Stimulated activated CD8-positive, alpha-beta memory T cell treated with anti-CD3 and anti-CD28 coated beads, Interleukin-2, amount 100 ng/mL, for 1 hour (primary cell): ENCODE data around the gene LRPPRC.
"Not testable (repeated sequence)": the region's sequence is repeated elsewhere in the genome, so short reads cannot be mapped to it uniquely, and the experiment has no call there.

Source experiments
- DNase-seq, 2 donors: peaks; one replicate each; pipeline ENCODE4 v3.0.0-alpha.2; 2020; ENCODE audit warnings: low read depth in 2 of 2

LRPPRC gene

GRCh38 chr2:43911136-43911790 is 84.5 kb downstream of the LRPPRC start:
- DNase-seq = not testable (repeated sequence)

DNA sequence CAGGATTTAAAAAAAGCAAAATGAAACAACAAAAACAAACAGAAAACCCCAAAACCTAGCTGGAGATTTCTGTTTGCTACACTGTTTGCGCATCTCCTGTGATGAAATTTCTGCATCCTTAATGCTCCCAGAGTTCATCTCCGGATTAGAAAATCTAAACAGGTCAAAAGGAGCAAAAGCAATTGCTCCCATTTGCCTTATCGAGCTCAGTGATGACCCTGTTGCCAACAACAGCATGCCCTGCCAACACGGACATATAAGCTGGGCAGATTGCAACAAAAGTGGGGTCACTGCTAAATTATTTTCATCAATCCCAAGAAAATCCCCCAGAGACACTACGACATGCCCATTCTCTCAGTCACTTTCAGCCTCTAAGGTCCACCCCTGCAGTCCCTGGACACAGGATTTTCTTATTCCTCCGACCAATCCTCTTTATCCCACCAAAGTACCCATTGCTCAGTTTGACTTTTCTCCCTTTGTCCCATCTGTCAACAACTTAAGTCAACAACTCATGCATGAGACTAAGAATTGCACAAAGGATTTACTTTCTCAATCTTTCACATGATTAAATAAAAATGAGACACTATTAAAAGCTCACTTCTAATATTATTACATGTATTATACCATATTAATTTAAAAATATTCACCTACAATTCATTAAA is 89.2 kb downstream of the LRPPRC start:
- no peak for DNase-seq

GRCh38 chr2:43905871-43906270 is 89.9 kb downstream of the LRPPRC start:
- DNase-seq = no peak

DNA sequence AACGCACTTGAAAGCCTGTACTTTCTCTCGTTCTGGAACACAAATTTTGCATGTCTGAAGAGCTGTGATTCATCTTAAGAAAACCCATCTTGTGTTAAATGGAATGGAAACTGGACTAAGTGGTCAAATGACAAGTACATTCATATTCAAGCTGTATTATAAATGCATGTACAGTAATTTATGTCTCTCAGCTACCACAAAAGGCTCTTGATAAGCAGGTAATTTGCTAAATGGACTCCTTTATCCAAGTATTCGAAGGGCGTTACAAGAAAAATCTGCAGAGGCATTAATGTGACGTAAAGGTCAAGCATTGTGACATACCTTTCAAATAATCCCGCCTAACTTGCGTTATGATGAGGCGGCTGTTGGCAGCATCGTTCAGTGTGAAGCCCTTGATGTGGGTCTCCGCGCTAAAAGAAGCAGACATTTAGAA is 90.4 kb downstream of the LRPPRC start:
- DNase-seq = no peak

DNA sequence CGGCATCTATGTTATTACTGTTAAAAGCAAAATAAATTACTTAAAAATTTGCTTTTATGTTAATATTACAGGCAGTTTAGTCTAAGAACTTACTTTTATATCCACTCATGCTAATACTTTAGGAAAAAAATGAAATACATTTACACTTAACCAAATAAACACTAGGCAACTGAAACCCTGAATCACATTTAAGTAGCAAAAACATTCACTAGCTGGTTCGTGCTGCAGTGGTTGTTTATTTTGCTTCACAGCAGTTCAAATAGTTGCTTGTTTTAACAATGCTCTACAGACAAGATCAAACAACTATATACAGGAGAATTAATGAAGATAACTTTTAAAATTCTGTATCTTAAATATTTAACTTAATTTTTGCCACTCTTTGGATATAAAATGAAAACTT is 96.2 kb downstream of the LRPPRC start:
- no peak for DNase-seq

GRCh38 chr2:43898838-43899346 is 96.9 kb downstream of the LRPPRC start:
- no peak for DNase-seq

- DNase-seq = no peak
Measured at GRCh38 chr2:43898134-43898837, 97.5 kb downstream of the LRPPRC start.

DNA sequence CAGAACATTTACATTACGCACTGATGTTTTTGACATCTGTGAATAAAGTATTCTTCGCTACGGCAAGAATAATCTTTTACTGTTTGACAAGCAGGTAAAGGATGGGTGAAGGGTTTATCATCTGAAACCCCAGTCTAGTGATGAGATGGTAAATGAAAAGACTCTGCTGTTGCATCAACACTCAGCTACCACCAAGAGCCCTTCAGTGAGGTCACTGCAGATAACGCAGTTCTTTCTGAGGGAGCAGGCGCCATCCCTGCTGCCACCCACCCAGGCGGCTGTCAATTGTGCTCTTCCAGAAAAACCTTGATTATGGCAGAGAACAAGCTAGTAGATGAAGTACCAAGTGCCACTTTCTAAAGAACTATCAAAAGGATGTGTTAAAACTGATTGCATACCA is 98.3 kb downstream of the LRPPRC start:
- no peak for DNase-seq

GRCh38 chr2:43896906-43897305 is 98.9 kb downstream of the LRPPRC start:
- no peak for DNase-seq

DNA sequence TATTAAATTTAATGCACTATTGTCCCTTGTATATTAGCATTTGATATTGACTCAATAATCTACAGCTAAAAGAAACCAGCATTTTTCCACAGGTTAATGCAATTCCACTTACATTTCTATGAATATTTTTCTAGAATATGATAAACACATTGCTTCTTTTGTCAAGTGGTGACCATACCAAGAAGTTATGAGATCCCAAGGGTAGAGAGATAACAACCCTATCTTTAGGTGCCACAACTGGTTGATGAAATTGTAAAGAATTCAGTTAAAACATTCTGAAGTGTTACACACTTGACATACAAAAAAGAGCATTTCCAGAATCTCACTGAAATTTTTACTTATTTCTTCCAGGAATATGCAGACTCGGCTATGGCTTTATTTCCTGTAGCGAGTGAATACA is 101.0 kb downstream of the LRPPRC start:
- no peak for DNase-seq

DNA sequence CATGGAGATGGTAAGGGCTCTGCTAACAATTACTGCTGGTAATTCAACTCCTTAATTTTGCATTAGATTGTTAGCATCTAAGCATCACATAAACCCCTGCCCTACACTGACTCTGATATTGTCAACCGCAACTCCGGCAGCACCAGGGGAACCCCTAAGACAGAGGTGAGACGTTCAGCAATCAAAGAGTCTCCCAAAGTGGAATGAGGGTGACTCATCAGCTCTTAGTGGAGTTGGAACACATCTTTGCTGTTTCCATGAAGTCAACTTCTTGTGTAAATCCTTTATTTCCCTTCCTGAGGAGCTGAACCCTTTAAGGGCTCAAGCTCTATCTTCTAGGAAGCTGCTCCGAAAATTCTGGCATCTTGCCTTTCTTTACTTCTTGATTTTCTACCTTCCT is 104.9 kb downstream of the LRPPRC start:
- no peak for DNase-seq

DNA sequence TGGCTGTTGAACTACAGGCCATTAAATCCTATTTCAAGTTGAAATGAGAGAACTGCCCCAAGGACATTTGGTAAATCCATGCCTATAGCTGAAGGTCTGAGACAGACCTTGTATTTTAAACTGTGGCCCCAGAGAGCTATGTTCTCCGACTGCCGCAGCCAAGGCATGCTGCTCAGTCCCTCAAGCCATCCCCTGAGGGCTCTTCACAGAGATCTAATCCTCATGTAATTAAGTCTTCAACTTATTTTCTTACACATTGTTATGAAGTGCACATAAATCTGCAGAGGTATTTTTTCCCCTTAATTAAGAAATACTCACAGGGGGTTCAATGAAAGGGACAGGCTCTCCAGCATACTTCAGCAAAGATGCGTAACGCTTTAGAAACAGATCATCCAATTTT is 106.4 kb downstream of the LRPPRC start:
- no peak for DNase-seq

DNA sequence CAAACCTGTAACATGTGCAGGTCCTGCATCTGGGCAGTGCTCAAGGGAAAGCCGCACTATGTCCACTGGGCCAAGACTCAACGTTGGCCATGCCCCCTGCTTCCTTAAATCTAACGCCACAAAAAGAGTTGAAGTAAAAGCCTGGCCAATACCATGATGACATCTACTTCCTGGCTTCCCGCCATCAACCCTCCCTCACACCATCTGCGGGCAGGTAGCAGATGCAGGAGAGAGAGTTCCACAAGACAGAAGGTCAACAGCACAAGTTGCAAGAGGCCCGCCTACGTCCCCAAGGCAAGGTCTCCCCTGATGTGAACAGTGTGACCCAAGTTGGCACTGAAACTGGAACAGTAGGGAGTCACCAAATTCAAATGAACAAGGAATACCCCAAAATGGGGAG is 108.6 kb downstream of the LRPPRC start:
- no peak for DNase-seq

- DNase-seq = no peak
Measured at GRCh38 chr2:43885132-43885632, 110.6 kb downstream of the LRPPRC start.

GRCh38 chr2:43884689-43885088 is 111.1 kb downstream of the LRPPRC start:
- DNase-seq = no peak

DNA sequence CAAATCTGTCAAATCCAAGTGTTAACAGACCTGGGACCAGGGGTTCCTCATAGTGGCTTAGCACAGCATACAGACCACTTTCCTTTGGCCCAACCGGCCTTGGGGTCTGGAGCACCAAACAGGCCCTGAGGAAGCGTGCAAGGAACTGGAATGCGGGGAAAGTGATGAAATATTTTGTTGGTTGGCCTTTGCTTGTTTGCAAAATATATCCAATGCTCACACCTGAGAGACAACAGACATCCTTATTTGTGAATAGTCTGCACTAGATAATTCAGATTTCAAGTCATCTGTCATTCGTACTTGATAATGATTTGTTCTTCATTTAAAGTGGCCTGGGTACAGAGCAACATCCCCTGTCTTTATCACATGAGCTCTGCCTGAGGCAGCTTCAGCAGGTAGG is 113.5 kb downstream of the LRPPRC start:
- DNase-seq = no peak

DNA sequence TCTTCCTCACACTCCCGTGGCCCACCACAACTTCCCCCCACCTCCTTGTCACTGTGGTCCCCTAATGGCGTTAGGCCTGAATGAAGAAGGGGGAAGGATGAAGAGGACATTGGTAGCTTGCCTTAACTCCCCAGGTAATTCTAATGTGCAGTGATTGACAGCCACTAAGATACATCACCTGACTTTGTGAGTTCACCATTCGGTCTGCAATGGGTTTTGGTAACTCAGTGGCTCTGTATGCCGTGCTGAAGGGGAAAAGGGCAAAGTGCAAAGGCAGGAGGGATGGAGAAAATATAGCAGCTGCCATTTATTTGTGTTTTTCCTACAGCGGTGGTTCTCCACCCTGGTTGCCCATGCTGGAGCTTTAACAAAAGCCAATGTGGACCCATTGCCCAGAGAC is 114.8 kb downstream of the LRPPRC start:
- no peak for DNase-seq

DNA sequence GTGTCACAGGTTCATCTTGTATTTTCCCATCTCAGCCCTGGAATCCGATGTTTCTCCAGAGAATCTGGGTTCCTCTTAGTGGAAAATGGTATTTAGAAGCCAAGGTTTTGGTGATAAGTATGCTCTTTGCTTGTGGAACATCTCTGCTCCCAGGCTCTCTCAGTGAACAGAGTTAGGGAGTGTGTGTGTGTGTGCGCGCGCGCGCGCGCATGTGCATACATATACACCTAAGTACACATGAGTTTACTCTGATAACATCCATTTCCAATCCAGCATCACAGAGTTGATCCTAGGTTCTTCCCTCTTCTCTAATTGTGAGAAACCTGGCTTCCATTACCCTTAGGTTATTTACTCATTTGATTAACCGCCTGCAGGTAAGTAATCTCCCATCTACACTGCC is 115.3 kb downstream of the LRPPRC start:
- no peak for DNase-seq

GRCh38 chr2:43879261-43879660 is 116.5 kb downstream of the LRPPRC start:
- DNase-seq = no peak

- DNase-seq = peak; percentile 16 to 29
Measured at GRCh38 chr2:43877782-43878464, 117.9 kb downstream of the LRPPRC start.

GRCh38 chr2:43874776-43875451 is 120.9 kb downstream of the LRPPRC start:
- no peak for DNase-seq

DNA sequence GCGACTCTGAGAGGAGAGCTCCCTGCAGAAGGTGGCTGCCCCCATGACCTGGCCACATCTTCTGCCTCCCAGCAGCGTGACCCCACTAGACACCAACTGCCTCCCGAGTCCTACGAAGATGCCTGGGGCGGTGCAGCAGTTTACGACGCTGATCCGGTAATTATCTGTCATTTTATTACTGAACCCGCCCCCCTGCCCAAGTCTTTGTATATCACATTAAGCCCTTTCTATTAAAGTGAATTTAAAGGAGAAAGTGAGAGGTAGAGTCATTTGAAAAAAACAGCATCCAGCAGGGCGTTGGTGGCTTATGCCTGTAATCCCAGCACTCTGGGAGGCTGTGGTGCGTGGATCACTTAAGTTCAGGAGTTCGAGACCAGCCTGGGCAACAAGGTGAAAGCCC is 123.6 kb downstream of the LRPPRC start:
- DNase-seq = no peak
